Measurements from ENCODE around the gene SH3PXD2A. TPM values are rescaled to one million over a fixed set of nuclear protein-coding genes. Genes with fewer than 3 reads are reported as not detected.

SH3PXD2A gene
- total RNA-seq, 4 donors from 2014 or later, result 35.0 to 54.8 (median 45.4) TPM

DNA sequence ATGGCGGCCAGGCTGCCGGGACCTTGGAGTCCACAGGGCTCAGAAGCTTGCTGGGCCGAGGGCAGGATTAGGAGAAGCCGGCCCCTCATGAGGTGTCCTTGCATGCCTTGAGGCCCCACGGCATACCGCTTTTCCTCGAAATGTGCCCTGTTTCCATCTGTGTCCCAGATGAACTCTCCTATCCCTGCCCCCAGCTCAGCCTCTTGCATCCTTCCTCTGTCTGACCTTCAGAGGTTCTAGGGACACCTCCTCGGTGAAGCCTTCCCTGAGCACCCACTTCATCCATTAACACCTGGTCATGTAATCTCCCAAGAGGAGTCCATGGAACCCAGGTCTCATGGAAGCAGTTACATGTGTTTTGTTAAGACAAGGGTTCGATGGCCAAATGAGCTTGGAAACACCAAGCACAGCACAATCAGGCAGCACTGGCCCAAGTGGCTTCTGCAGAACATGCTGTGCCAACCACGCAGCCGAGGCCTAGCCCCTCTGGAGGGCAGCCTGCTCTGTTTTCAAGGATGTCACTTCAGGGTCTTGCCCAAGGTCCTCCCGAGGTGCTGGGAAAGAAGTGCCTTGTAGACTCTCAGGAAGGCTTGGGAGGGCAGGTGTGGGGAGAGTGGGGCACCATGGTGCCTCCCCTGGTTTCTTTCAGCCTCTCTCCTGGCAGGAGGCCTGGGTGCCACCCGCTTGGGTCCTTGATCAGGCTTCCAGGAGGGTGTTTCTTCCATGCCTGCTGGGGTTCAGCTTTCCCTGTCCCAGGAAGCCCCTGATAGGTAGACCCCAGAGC, 237.6 kb downstream of the SH3PXD2A start:
- intact Hi-C loops (cut with DNase I; ENCODE audit: low total_unique reads), result no loop called here
- 81 to 92% methylated on average over 12 to 13 of the region's 13 CpGs for WGBS, 2 donors
- H3K4me3 ChIP-seq (ENCODE audit: low read depth, poor library complexity, severe bottlenecking), result no peak overlapping the region
- TF ChIP-seq POLR2A (IDR thresholded peaks at IDR 0.05), result no peak
- DNase-seq (ENCODE audit: low spot score in 2 of 2), result no peak

DNA sequence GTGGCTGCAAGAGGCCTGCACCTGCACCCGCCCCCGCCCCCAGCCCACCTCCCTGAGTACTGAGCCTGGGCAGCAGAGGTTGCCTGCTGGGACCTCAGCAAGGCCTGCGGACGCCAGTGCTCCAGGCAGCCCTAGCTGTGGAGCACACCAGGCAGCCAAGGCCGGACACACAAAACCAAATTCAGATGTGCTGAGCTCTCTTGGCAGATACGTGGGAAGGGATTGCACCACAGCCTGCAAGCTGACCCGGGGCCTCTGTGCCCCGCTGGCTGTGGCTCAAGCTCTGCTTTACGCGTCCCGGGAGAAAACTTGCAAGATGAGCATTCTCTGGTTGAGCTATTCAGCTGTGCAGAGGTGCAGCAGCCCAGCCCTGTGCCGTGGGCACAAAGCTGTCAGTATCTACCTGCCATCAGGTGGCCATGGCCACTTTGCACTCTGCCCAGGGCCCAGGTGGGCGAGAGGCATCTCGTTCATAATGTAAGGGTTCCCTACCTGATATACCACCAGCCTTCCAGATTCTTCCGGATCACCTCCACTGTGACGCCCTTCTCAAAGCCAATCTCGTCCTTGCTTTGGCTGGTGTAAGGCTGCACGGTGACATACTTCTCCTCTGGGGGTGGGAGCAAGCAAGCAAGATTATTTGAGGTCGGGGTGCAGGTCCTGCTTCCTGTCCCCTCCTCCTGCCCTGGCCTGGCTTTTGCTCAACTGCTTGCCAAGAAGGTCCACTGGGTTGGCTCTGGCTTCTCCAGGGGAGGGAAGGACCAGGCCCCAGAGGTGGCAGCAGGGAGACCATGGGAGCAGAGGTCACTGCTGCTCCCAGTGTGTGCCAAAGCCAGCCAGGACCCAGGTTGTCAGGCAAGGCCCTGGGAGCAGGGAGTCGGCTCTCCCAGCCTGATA, 238.4 kb downstream of the SH3PXD2A start:
- WGBS, 2 donors, result 61 to 80% methylated on average over 19 to 20 of the region's 20 CpGs
- peak; percentile 72 to 96 for DNase-seq (ENCODE audit: low spot score in 2 of 2)
- H3K4me3 ChIP-seq (ENCODE audit: low read depth, poor library complexity, severe bottlenecking), result no peak overlapping the region
- intact Hi-C loops (cut with DNase I; ENCODE audit: low total_unique reads), result no loop called here
- TF ChIP-seq, protein P1, sequence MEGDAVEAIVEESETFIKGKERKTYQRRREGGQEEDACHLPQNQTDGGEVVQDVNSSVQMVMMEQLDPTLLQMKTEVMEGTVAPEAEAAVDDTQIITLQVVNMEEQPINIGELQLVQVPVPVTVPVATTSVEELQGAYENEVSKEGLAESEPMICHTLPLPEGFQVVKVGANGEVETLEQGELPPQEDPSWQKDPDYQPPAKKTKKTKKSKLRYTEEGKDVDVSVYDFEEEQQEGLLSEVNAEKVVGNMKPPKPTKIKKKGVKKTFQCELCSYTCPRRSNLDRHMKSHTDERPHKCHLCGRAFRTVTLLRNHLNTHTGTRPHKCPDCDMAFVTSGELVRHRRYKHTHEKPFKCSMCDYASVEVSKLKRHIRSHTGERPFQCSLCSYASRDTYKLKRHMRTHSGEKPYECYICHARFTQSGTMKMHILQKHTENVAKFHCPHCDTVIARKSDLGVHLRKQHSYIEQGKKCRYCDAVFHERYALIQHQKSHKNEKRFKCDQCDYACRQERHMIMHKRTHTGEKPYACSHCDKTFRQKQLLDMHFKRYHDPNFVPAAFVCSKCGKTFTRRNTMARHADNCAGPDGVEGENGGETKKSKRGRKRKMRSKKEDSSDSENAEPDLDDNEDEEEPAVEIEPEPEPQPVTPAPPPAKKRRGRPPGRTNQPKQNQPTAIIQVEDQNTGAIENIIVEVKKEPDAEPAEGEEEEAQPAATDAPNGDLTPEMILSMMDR (IDR thresholded peaks at IDR 0.05), result no peak

DNA sequence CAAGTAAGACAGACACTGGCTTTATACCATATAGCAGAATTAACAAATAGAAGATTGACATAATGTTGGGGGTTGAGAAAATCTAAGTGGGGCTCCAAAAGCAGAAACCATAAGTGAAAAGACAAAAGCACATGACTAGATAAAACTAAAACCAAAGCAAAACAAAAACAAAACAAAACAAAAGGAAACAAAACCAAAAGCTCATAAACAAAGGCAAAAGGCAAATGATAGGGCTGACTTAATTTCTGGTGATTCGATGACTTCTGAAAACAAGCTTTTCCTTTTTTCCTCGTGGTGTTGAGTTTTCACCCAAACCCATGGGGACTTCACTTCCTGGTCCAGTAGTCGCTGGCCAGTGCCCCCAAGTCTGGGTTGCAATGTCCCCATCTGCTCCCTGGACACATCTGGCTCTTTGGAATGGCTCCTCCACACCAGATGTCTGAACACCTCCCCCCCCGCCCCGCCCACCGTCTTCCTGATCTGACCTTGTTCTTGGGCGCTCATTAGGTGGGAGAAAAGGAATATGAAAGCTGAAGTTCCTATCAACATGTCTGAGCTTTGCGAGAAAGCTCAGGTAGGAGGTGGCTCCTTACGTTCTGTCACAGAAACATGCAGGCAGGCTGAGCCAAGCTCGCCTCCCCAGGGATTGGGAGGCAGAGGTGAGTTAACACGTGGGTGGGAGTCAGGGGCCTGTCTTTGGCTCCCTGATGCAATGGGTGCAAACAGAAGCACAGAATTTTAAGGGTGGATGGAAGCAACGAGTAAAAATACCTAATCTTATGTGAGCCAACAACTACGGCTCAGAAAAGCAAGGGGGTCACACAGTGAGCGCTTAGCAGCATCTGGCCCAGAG, 240.8 kb downstream of the SH3PXD2A start:
- no peak overlapping the region for H3K4me3 ChIP-seq (ENCODE audit: low read depth, poor library complexity, severe bottlenecking)
- TF ChIP-seq POLR2A (IDR thresholded peaks at IDR 0.05), result no peak
- TF ChIP-seq, protein P1 (IDR thresholded peaks at IDR 0.05), result no peak
- intact Hi-C loops (cut with DNase I; ENCODE audit: low total_unique reads), result no loop called here
- no peak for DNase-seq (ENCODE audit: low spot score in 2 of 2)
- WGBS, 2 donors, result 56 to 59% methylated on average over 14 of the region's 14 CpGs

DNA sequence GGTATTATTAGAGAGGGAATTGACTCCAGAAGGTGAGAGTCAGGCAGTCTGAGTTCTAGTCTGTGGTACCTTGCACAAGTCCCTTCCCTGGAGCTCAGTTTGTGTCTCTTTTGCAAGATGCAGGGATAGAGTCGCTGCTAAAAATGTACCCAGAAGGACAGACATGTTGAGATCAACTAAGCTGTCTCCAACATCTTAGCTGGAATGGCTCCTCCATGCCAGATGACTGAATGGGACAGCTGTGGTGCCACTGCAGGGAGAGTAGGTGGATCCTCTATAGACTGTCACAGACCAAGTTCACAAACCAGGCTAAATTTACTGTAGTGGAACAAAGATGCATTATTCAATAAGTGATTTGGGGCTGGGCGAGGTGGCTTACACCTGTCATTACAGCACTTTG, 241.8 kb downstream of the SH3PXD2A start:
- intact Hi-C loops (cut with DNase I; ENCODE audit: low total_unique reads), result no loop called here
- H3K4me3 ChIP-seq (ENCODE audit: low read depth, poor library complexity, severe bottlenecking), result no peak overlapping the region

DNA sequence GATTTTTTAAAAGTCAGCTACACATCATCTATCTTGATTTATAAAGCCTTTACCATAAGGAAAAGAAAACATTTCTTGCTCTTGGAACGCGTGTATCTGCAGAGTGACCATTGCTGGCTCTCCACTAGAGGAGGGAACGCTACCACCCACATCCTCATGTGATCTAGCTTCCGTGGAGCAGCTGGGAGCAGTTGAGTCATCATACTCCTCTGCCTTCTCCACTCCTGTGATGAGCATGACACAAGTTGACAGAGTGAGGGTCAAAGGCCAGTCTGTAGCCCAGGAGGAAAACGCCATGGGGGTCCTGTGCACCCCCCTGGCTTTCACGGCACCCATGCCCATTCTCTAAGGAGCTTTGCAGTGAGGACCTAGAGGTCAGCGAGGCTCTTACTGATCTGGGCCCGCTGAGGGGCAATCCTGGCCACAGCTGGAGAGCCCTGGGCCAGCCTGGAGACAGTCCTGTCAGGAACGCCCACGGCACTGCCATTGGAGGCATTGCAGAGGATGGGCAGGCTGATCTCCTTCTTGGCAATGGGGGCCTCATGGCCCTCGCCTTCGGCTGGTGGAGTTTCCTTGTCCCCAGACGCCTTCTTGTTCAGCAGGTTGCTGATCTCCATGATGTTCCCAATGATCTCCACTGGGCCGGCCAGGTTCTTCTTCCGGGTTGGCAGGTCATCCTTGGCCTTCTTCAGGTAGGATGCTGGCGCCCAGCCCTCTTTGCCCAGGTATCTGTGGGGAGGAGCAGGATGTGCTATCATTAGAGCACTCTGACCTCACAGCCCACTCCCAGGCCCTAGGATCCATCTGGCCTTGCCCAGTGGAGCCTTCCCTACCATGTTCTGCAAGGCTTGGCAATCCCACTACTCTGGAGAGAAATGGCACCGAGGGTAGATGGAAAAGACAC, 242.7 kb downstream of the SH3PXD2A start:
- intact Hi-C loops (cut with DNase I; ENCODE audit: low total_unique reads), result no loop called here
- DNase-seq (ENCODE audit: low spot score in 2 of 2), result no peak
- no peak overlapping the region for H3K4me3 ChIP-seq (ENCODE audit: low read depth, poor library complexity, severe bottlenecking)
- 80 to 87% methylated on average over 15 to 17 of the region's 17 CpGs for WGBS, 2 donors
- TF ChIP-seq, protein P1 (IDR thresholded peaks at IDR 0.05), result no peak
- TF ChIP-seq POLR2A (IDR thresholded peaks at IDR 0.05), result no peak

More for the DNA sequence above, 241.8 kb downstream of the SH3PXD2A start:
- 73 to 89% methylated on average over 2 of the region's 2 CpGs for WGBS, 2 donors
- no peak for TF ChIP-seq POLR2A (IDR thresholded peaks at IDR 0.05)
- TF ChIP-seq, protein P1 (IDR thresholded peaks at IDR 0.05), result no peak
- no peak for DNase-seq (ENCODE audit: low spot score in 2 of 2)
